MCF 10A (cell line): ENCODE data around the gene DLST. TPM values are rescaled to one million over a fixed set of nuclear protein-coding genes. Genes with fewer than 3 reads are reported as not detected.
A peak's percentile ranks its signal among the peaks of the same experiment; 100 is the strongest.

Source experiments
- BruUV-seq: library from RNA; stranded (reverse); fragments of 400-500 nt; replicated peaks from 2 replicates; lab custom pipeline; 2021; lab: Mats Ljungman, UMichigan
- CTCF ChIA-PET: fragments of 300-600 bp; sonication (Branson Sonifier 250); formaldehyde crosslinking; extraction: SDS; loops from one replicate; lab custom pipeline; 2021; ENCODE audit warnings: antibody characterized with exemption, inconsistent platforms; lab: Yijun Ruan, JAX
- POLR2A ChIA-PET: fragments of 300-600, 350-650 bp; sonication (Branson Sonifier 250); formaldehyde crosslinking; extraction: SDS; loops from one replicate; lab custom pipeline; 2020; ENCODE audit warnings: antibody characterized with exemption, inconsistent platforms; lab: Yijun Ruan, JAX
- DNase-seq: peaks from one replicate; pipeline ENCODE4 v3.0.0-alpha.2; 2018; ENCODE audit not compliant: unreplicated experiment
- H3K27ac Mint-ChIP-seq: one replicate; pipeline ENCODE4 v1.8.0; 2022; ENCODE audit warnings: mild to moderate bottlenecking, low read depth, mixed read lengths; ENCODE audit not compliant: unreplicated experiment
- H3K27me3 Mint-ChIP-seq: one replicate; pipeline ENCODE4 v1.8.0; 2022; ENCODE audit warnings: mixed read lengths; ENCODE audit not compliant: insufficient read depth, unreplicated experiment
- H3K36me3 Mint-ChIP-seq: one replicate; pipeline ENCODE4 v1.8.0; 2022; ENCODE audit warnings: mild to moderate bottlenecking, moderate library complexity, mixed read lengths; ENCODE audit not compliant: insufficient read depth, unreplicated experiment
- H3K4me1 Mint-ChIP-seq: one replicate; pipeline ENCODE4 v1.8.0; 2022; ENCODE audit warnings: mixed read lengths; ENCODE audit not compliant: insufficient read depth, unreplicated experiment
- H3K4me3 Mint-ChIP-seq: one replicate; pipeline ENCODE4 v1.8.0; 2022; ENCODE audit warnings: mild to moderate bottlenecking, moderate library complexity, mixed read lengths; ENCODE audit not compliant: unreplicated experiment
- H3K9me3 Mint-ChIP-seq: one replicate; pipeline ENCODE4 v1.8.0; 2022; ENCODE audit warnings: mixed read lengths; ENCODE audit not compliant: unreplicated experiment
- CTCF ChIP-seq: fragments of 200-600 bp; IDR thresholded peaks from one replicate; pipeline ENCODE4 v1.8.0; 2022; ENCODE audit warnings: antibody characterized with exemption, mild to moderate bottlenecking; ENCODE audit not compliant: unreplicated experiment
- intact Hi-C: fragments of 100-400 bp; cut with micrococcal nuclease; formaldehyde crosslinking; loops from 2 replicates; pipeline ENCODE4 v1.14.1; 2022
- total RNA-seq: library from RNA; stranded (reverse); gene quantifications from 2 replicates; pipeline ENCODE4 v1.2.3, GENCODE V29; 2022

DLST gene
- total RNA-seq, 1 experiment from 2014 or later = 114 TPM

- no peak overlapping the region for H3K27ac Mint-ChIP-seq
- POLR2A ChIA-PET = interaction anchor here (2.0 kb wide), 1 partner anchor 15 kb away, joined by 5 read pairs; no protein-coding TSS in a partner anchor
- BruUV-seq = no TSS peak
- intact Hi-C loops = no loop called here
- H3K9me3 Mint-ChIP-seq = no peaks in the 10 kb centered on the region
- CTCF ChIA-PET = interaction anchor here (0.7 to 2.8 kb wide), 5 partner anchors 18 to 314 kb away, joined by 3 to 11 read pairs (median 3); no protein-coding TSS in a partner anchor
- no peaks in the 10 kb centered on the region for H3K27me3 Mint-ChIP-seq
- peaks cover 11% of the 10 kb centered on the region for H3K4me1 Mint-ChIP-seq
- DNase-seq = no peak
- TF ChIP-seq CTCF = no peak
- H3K36me3 Mint-ChIP-seq = peaks cover 46% of the 10 kb centered on the region
- H3K4me3 Mint-ChIP-seq = no peak overlapping the region
Measured at GRCh38 chr14:74841230-74842207, 40.2 kb upstream of the DLST start.

- Mint-ChIP-seq H3K36me3 (peaks cover 31% of the 10 kb centered on the region), H3K9me3 (no peaks in the 10 kb centered on the region), H3K4me1 (peaks cover 9% of the 10 kb centered on the region), H3K27ac (peak overlapping the region; percentile 16), H3K4me3 (no peak overlapping the region), H3K27me3 (no peaks in the 10 kb centered on the region)
- no peak for DNase-seq
- CTCF ChIA-PET = no interaction called here
- POLR2A ChIA-PET = interaction anchor here (0.7 to 1.4 kb wide), 2 partner anchors 9 to 89 kb away, joined by 3 to 4 read pairs; no protein-coding TSS in a partner anchor
- intact Hi-C loops = no loop called here
- TF ChIP-seq CTCF = no peak
- no TSS peak for BruUV-seq
Measured at GRCh38 chr14:74843653-74844052, 38.1 kb upstream of the DLST start.

GRCh38 chr14:74846168-74846567 lies 35.5 kb upstream of the DLST start:
- peaks cover 15% of the 10 kb centered on the region for H3K4me1 Mint-ChIP-seq
- no peak for DNase-seq
- H3K36me3 Mint-ChIP-seq = peaks cover 9% of the 10 kb centered on the region
- no peaks in the 10 kb centered on the region for H3K9me3 Mint-ChIP-seq
- ChIA-PET POLR2A (interaction anchor here (0.6 kb wide), 1 partner anchor 683 kb away, joined by 3 read pairs; no protein-coding TSS in a partner anchor), CTCF (interaction anchor here (0.6 to 4.4 kb wide), 2 partner anchors 15 to 238 kb away, joined by 4 to 38 read pairs; no protein-coding TSS in a partner anchor)
- intact Hi-C loops = no loop called here
- H3K27me3 Mint-ChIP-seq = no peaks in the 10 kb centered on the region
- no TSS peak for BruUV-seq
- H3K27ac Mint-ChIP-seq = no peak overlapping the region
- no peak for TF ChIP-seq CTCF
- no peak overlapping the region for H3K4me3 Mint-ChIP-seq
